Measurements from ENCODE around the gene WBP2. TPM values are rescaled to one million over a fixed set of nuclear protein-coding genes. Genes with fewer than 3 reads are reported as not detected.
A peak's percentile ranks its signal among the peaks of the same experiment; 100 is the strongest.

The WBP2 gene
- total RNA-seq, 1 donor from 2014 or later = 69.6 TPM

DNA sequence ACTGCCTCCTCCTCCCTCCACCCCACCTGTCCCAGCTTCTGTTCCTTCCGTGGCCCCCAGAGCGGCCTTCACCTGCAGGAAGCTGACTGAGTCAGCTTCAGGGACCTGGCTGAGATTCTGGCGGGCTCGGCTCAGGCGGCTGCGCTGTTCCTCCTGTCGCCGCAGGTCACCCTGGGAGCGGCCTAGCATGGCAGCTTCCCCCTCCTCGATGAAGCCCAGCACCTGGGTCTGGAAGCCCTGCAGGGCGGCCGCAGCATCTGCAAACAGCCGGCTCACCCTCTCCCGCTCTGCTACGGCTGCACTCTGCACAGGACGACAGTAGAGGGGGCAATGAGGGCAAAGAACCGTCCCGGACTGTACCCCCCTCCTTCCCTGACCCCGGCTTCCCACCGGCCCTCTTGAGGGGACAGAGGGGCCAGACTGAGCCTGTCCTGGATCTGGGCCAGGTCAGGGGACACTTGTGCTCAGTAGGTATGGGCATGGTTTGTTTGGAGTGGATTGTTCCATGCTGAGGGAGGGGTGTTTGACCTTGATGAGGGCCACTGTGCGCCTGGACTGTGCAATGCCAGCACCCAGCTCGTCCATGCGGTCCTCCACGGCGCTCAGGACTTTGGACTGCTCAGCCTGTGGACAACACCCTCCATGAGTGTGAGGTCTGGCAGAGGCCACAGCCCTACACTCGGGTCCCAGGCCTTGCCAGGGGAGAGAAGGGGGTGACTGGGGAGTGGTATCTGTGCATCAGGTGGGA, 21.2 kb upstream of the WBP2 start:
- Mint-ChIP-seq H3K9me3 (ENCODE audit: unreplicated experiment) (no peaks in the 10 kb centered on the region), H3K27me3 (ENCODE audit: unreplicated experiment) (peaks cover 15% of the 10 kb centered on the region), H3K36me3 (ENCODE audit: low read depth, unreplicated experiment) (no peaks in the 10 kb centered on the region), H3K4me1 (ENCODE audit: unreplicated experiment) (peaks cover 15% of the 10 kb centered on the region), H3K27ac (ENCODE audit: unreplicated experiment) (no peak overlapping the region), H3K4me3 (ENCODE audit: unreplicated experiment) (no peak overlapping the region)
- TF ChIP-seq, protein P1, sequence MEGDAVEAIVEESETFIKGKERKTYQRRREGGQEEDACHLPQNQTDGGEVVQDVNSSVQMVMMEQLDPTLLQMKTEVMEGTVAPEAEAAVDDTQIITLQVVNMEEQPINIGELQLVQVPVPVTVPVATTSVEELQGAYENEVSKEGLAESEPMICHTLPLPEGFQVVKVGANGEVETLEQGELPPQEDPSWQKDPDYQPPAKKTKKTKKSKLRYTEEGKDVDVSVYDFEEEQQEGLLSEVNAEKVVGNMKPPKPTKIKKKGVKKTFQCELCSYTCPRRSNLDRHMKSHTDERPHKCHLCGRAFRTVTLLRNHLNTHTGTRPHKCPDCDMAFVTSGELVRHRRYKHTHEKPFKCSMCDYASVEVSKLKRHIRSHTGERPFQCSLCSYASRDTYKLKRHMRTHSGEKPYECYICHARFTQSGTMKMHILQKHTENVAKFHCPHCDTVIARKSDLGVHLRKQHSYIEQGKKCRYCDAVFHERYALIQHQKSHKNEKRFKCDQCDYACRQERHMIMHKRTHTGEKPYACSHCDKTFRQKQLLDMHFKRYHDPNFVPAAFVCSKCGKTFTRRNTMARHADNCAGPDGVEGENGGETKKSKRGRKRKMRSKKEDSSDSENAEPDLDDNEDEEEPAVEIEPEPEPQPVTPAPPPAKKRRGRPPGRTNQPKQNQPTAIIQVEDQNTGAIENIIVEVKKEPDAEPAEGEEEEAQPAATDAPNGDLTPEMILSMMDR (IDR thresholded peaks at IDR 0.05; ENCODE audit: unreplicated experiment) = no peak
- DNase-seq (ENCODE audit: low spot score) = peak; percentile 37

DNA sequence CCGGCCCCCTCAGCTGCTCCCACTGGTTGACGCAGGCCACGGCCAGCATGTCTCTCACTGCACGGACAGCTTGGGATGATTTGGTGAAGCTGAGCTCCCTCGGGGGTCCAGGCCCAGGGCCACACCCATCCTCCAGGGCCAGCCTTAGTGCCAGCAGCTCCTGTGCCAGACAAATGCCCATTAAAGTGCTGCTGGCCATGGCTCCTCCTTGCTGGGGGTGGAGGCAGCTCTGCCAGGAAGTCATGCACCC, 20.7 kb upstream of the WBP2 start:
- H3K4me1 Mint-ChIP-seq (ENCODE audit: unreplicated experiment) = peaks cover 15% of the 10 kb centered on the region
- no peak for DNase-seq (ENCODE audit: low spot score)
- no peak overlapping the region for H3K27ac Mint-ChIP-seq (ENCODE audit: unreplicated experiment)
- H3K27me3 Mint-ChIP-seq (ENCODE audit: unreplicated experiment) = peaks cover 15% of the 10 kb centered on the region
- TF ChIP-seq, protein P1 (IDR thresholded peaks at IDR 0.05; ENCODE audit: unreplicated experiment) = no peak
- H3K9me3 Mint-ChIP-seq (ENCODE audit: unreplicated experiment) = no peaks in the 10 kb centered on the region
- H3K36me3 Mint-ChIP-seq (ENCODE audit: low read depth, unreplicated experiment) = no peaks in the 10 kb centered on the region
- H3K4me3 Mint-ChIP-seq (ENCODE audit: unreplicated experiment) = no peak overlapping the region

DNA sequence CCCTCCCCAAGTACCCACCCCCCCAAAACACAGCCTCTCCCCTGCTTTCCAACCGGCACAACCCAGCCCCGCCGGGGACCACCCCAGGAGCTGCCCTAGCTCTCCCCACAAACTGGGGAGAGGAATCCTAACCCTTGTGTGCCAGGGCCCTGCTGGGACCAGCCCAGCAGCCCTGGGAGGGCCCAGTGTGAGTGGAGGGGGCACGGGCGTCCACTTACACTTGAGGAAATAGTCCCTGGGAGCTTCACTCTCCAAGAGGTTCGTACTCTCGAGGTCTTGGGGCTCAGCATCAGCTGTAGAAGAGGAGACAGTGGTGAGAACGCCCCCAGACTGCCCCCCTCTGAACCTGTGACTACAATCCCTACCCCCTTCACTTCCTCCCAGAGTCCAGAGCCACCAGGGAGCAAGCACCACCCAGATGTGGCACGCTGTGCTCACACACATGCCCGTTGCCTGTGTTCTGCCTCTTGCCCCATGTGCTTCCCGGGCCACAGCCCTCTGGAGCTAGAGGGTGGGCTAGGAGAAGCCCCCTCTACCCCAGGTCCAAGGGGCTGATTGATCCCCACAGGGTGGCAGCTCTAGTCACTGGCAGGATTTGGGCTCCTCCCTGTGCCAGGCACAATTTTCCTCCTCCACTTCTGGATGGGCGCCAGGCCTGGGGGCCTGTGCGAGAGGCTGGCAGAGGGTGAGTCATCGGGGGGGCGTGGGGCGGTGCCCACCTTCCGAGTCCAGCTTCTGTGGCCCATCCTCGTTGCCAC, 20.2 kb upstream of the WBP2 start:
- H3K4me3 Mint-ChIP-seq (ENCODE audit: unreplicated experiment) = no peak overlapping the region
- no peak for DNase-seq (ENCODE audit: low spot score)
- H3K9me3 Mint-ChIP-seq (ENCODE audit: unreplicated experiment) = no peaks in the 10 kb centered on the region
- no peaks in the 10 kb centered on the region for H3K36me3 Mint-ChIP-seq (ENCODE audit: low read depth, unreplicated experiment)
- H3K27ac Mint-ChIP-seq (ENCODE audit: unreplicated experiment) = no peak overlapping the region
- TF ChIP-seq, protein P1 (IDR thresholded peaks at IDR 0.05; ENCODE audit: unreplicated experiment) = no peak
- H3K27me3 Mint-ChIP-seq (ENCODE audit: unreplicated experiment) = peaks cover 13% of the 10 kb centered on the region
- H3K4me1 Mint-ChIP-seq (ENCODE audit: unreplicated experiment) = peaks cover 18% of the 10 kb centered on the region

DNA sequence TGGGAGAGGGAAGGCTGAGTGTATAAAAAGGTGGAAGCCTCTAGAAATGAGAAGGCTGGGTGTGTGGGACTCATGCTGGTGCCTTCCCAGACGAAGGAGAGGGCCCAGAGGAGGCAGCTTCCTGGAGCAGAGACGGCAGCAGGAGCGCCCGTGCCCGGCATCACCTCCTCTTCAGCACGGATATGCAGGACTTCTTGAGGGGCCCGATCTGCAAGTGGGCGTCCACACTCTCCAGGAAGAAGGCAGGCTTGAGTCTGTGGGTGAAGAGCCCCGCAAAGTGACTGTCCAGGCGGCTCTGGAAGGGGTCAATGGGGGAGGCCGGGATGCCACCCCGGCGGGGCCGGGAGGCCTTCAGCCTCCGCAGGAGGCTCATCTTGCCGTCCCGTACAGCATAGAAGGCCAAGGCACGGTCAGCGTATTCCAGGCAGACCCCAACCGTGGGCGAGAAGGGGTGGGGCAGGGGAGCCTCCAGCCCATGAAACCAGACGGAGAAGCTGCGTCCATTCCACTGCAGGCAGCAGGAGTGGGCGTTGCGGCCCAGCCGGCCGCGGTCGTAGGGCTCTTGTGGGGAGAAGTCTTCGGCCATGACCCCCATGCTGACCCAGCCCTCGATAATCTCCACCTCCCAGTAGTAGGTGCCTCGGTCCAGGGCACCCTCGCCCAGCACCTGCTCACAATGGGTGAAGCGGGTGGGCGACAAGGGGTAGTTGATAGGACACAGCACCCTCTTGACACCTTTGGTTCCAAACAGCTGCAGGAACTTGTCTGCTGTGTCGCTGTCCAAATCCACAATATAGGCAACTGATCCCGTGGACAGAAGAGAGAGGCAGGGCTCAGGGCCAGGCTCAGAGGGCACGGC, 19.4 kb upstream of the WBP2 start:
- DNase-seq (ENCODE audit: low spot score) = no peak
- Mint-ChIP-seq H3K9me3 (ENCODE audit: unreplicated experiment) (no peaks in the 10 kb centered on the region), H3K4me3 (ENCODE audit: unreplicated experiment) (no peak overlapping the region), H3K4me1 (ENCODE audit: unreplicated experiment) (peaks cover 18% of the 10 kb centered on the region), H3K36me3 (ENCODE audit: low read depth, unreplicated experiment) (no peaks in the 10 kb centered on the region), H3K27me3 (ENCODE audit: unreplicated experiment) (peaks cover 13% of the 10 kb centered on the region), H3K27ac (ENCODE audit: unreplicated experiment) (no peak overlapping the region)
- TF ChIP-seq, protein P1 (IDR thresholded peaks at IDR 0.05; ENCODE audit: unreplicated experiment) = no peak
